Measurements from ENCODE around the gene SHCBP1L.

GRCh38 chr1:182990413-182991144 is 37.6 kb upstream of the SHCBP1L start:
- TF ChIP-seq EZH2 (IDR thresholded peaks at IDR 0.05; ENCODE audit: borderline replicate concordance, low read depth, low read length, severe bottlenecking) (no peak), CTCF (IDR thresholded peaks at IDR 0.05; ENCODE audit: borderline replicate concordance, extremely low read depth, low read length, poor library complexity, severe bottlenecking) (no peak)
